ENCODE data around the gene PRR27. TPM values are rescaled to one million over a fixed set of nuclear protein-coding genes. Genes with fewer than 3 reads are reported as not detected.

Gene PRR27
- not detected for total RNA-seq

DNA sequence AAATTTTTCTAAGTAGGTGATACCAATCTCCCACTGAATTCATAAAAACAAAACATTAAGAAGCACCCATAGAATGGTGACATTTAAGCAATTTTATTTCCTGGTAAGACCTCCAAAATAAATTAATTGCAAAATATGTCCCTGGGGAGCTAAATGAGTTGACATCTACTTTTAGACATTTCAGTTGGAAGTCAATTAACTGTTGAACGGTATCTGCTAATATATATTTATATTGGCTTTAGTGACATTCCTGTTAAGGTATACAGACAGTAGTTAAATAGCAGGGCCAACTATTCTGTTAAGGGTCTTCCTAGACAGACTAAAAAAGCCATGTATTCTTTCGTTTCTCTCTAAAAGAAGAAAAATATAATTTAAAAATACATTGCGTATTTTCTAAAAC is at the start of gene PRR27:
PRR27 (plus strand) TSS at position 301 of the 400 bp plus-strand sequence. CDS start 139 bp downstream, outside the sequence.

DNA sequence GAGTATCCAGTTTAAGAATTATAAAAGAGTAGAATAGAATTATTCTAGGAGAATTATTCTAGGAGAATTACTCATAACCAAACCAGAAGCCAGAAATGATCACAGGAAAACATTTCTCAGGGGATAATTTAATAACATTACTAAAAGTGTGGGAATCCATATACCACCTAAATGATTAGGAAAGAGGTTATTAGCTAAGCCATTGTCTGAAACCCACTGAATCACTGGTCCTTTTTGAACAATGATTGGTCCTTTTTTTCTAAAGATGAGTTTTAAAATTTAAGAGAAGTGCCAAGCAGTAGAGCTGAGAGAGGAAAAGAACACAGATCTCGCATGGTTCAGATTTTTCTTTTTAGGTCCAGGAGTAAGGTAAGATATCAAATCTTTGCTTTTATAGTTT is 41.4 kb downstream of the PRR27 start, which contains the start of gene ODAM:
ODAM (plus strand) TSS at position 301 of the 400 bp plus-strand sequence. CDS start 819 bp downstream, outside the sequence.

Other genes with a start within 250 kb of the PRR27 start
- gene CSN1S1, start 223.2 kb upstream of the PRR27 start, total RNA-seq = not detected
- gene CSN2, start 188.5 kb upstream of the PRR27 start, total RNA-seq = not detected
- not detected for gene STATH, start 158.3 kb upstream of the PRR27 start, total RNA-seq
- gene HTN3, start 125.8 kb upstream of the PRR27 start, total RNA-seq = not detected
- not detected for gene HTN1, start 103.8 kb upstream of the PRR27 start, total RNA-seq
- gene ODAM, start 41.5 kb downstream of the PRR27 start, total RNA-seq = 0.29 TPM
- gene FDCSP, start 71.9 kb downstream of the PRR27 start, total RNA-seq = 0.82 TPM
- not detected for gene CSN3, start 88.4 kb downstream of the PRR27 start, total RNA-seq
- not detected for gene CABS1, start 180.7 kb downstream of the PRR27 start, total RNA-seq
- not detected for gene SMR3A, start 206.5 kb downstream of the PRR27 start, total RNA-seq
- gene SMR3B, start 228.9 kb downstream of the PRR27 start, total RNA-seq = not detected
- not detected for gene OPRPN, start 243.7 kb downstream of the PRR27 start, total RNA-seq